ENCODE data around the gene MEMO1.
"Not testable (repeated sequence)": the region's sequence is repeated elsewhere in the genome, so short reads cannot be mapped to it uniquely, and the experiment has no call there.

MEMO1 gene

DNA sequence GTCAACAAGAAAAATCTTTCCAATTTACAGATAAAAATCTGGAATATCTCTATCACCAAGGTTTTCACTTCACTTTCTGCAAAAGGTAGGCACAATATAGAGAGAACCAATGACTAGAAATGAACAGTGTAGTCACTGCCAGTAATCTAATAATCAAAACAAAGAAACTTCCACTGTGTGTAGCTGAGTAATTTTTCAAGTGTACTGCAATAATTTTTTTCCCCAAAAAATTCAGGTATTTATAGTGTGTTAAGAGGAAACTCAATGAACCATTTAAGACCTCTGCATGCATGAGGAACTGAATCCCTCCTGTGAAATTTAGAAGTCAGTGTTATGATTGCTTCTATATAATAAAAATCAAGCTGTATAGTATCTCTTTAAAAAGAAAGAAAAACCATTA, 121.8 kb downstream of the MEMO1 start:
- Histone ChIP-seq H3K9me3 (ENCODE audit: control insufficient read depth, insufficient read depth, low read length) (no peaks in the 10 kb centered on the region), H3K9ac (ENCODE audit: low read depth, low read length) (no peak overlapping the region), H3K36me3 (ENCODE audit: insufficient read depth, low read length) (no peaks in the 10 kb centered on the region), H3K4me1 (ENCODE audit: insufficient read depth, low read length) (peaks cover 29% of the 10 kb centered on the region)

DNA sequence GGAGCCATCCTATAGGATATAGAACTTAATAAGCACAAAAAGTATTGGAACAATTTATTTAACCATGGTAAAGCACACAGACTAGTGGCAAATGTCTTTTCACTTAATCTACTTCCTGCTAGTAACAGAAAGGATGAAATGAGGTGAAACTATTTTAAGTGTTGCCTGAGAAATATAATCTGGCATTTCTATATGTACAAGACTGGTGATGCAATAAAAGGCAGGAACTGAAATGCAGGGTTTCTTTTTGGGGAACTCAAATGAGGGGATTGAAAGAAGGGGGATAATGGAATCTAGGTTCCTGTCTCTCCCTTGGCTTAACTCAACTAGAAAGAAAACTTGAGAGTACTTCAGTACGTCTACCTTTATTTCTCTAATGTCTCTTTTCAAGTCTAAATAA, 122.3 kb downstream of the MEMO1 start:
- no peaks in the 10 kb centered on the region for H3K36me3 ChIP-seq (ENCODE audit: insufficient read depth, low read length)
- peaks cover 24% of the 10 kb centered on the region for H3K4me1 ChIP-seq (ENCODE audit: insufficient read depth, low read length)
- no peaks in the 10 kb centered on the region for H3K9me3 ChIP-seq (ENCODE audit: control insufficient read depth, insufficient read depth, low read length)
- no peak overlapping the region for H3K9ac ChIP-seq (ENCODE audit: low read depth, low read length)

DNA sequence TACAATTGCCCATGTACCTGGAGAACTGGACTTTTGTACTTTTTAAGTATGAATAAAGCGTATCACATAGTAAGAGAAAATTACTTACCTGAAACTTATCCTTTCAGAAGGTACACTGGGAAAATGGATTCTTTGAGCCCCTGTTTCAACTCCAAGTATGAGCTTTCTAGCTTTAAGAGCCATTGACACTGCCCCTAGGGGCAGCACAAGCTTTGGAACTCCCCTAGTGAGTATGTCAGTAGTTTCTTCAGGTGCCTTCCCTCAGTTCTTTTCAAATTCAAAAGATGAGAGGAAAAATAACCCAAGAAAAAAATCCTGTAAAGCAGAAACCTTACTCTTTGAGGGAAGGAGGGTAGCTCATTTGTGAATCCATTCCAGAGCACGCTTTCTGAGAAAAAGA, 124.1 kb downstream of the MEMO1 start:
- H3K36me3 ChIP-seq (ENCODE audit: insufficient read depth, low read length): no peaks in the 10 kb centered on the region
- no peaks in the 10 kb centered on the region for H3K9me3 ChIP-seq (ENCODE audit: control insufficient read depth, insufficient read depth, low read length)
- no peak overlapping the region for H3K9ac ChIP-seq (ENCODE audit: low read depth, low read length)
- peaks cover 13% of the 10 kb centered on the region; the same call in 1 of the 2 replicates for H3K4me1 ChIP-seq (ENCODE audit: insufficient read depth, low read length)

DNA sequence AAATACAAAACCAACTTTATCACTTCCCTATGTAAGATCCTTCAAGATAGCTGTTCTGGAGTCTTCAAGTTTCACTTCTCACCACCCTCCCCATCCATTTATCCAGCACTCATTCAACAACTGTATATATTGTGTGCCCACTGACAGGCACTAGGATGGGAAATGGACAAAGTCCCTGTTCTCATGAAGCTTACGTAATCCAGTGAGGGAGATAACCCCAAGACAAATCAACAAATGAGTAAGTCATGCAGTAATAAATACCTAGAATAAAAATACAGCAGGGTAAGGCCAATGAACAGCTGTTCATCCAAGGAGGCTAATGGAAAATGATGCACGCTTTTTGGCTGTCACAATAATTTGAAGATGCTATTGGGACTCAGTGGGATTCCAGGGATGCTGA, 133.8 kb downstream of the MEMO1 start:
- Histone ChIP-seq H3K4me1 (ENCODE audit: insufficient read depth, low read length) (no peaks in the 10 kb centered on the region), H3K9me3 (ENCODE audit: control insufficient read depth, insufficient read depth, low read length) (no peaks in the 10 kb centered on the region), H3K9ac (ENCODE audit: low read depth, low read length) (no peak overlapping the region), H3K36me3 (ENCODE audit: insufficient read depth, low read length) (no peaks in the 10 kb centered on the region)

DNA sequence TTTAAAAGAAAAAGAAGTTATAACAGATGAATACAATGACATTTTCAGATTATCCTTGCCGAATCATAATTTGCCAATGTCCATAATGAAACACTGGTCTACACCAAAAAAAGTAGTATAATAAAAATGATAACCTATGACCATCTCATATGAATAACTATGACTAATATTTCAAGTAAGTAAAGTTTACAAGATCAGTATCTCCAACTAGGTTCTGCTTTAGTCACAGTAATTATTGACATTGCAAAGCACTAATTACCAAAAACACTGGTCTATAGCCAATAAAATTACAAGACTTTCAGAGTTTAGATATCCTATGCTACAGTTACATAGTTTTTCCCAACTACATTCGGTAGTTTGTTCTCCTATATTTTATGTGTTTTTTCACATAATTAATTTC, 136.7 kb downstream of the MEMO1 start:
- H3K9me3 ChIP-seq (ENCODE audit: control insufficient read depth, insufficient read depth, low read length): no peaks in the 10 kb centered on the region
- no peak overlapping the region for H3K9ac ChIP-seq (ENCODE audit: low read depth, low read length)
- no peaks in the 10 kb centered on the region for H3K36me3 ChIP-seq (ENCODE audit: insufficient read depth, low read length)
- no peaks in the 10 kb centered on the region for H3K4me1 ChIP-seq (ENCODE audit: insufficient read depth, low read length)

DNA sequence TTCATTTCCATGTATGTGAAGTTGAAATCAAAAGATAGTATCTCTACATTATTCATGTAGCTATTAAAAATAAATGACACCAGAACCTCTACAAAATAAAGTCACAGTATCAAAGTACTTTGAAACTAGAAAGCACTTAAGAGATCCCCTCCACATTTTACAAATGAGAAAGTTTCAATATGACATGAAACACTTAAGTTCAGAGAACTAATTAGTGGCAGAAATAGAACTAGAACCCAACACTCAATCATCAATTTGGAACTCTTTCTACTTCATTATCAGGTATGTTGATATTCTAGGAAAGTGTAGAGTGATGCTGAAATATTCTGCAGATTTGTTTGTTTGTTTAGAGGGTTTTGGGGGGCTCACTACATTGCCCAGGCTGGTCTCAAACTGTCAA, 145.6 kb downstream of the MEMO1 start:
- Histone ChIP-seq H3K4me1 (ENCODE audit: insufficient read depth, low read length) (no peaks in the 10 kb centered on the region), H3K9me3 (ENCODE audit: control insufficient read depth, insufficient read depth, low read length) (no peaks in the 10 kb centered on the region), H3K36me3 (ENCODE audit: insufficient read depth, low read length) (no peaks in the 10 kb centered on the region; the same call in 1 of the 2 replicates), H3K9ac (ENCODE audit: low read depth, low read length) (no peak overlapping the region)

DNA sequence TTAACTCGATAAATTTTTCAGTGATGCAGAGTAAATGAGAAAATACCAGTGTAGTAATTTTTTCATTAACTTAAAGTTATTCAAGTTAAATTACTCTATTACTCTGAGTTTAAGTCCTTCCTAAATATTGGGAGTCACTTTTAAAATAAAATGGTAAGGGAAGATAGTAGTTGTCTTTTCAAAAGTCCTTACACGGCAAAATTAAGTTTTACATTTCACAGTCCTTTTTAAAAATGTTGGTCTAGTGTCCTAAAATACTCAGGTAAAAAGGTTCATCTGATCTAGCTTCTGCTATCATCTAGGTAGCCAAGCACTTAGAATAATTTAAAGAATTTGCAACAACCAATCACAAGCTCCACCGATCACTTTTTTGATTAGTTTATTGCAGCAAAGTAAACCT, 146.9 kb downstream of the MEMO1 start:
- no peaks in the 10 kb centered on the region for H3K4me1 ChIP-seq (ENCODE audit: insufficient read depth, low read length)

DNA sequence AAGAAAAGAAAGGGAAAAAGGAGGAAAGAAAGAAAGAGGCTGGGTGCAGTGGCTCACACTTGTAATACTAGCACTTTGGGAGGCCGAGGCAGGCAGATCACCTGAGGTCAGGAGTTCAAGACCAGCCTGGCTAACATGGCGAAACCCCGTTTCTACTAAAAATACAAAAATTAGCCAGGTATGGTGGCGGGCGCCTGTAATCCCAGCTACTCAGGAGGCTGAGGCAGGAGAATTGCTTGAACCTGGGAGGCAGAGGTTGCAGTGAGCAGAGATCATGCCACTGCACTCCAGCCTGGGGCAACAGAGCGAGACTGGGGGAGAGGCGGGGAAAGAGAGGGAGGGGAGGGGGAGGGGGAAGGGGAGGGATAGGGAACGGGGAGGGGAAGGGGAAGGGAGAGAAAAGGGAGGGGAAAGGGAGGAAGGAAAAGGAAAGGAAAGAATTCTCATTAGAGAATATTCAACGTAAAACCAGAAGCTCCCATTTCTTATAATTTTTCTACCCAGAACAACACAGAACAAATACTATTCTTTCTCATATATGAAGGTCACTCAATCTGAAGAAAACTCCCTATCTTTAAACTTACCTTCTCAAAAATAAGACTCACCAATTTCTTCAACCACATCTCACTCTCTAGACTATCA, 147.7 kb downstream of the MEMO1 start:
- H3K9me3 ChIP-seq (ENCODE audit: control insufficient read depth, insufficient read depth, low read length); H3K4me1 ChIP-seq (ENCODE audit: insufficient read depth, low read length); H3K36me3 ChIP-seq (ENCODE audit: insufficient read depth, low read length); H3K9ac ChIP-seq (ENCODE audit: low read depth, low read length): not testable (repeated sequence)

More for the DNA sequence above, 146.9 kb downstream of the MEMO1 start:
- Histone ChIP-seq H3K9ac (ENCODE audit: low read depth, low read length) (no peak overlapping the region), H3K36me3 (ENCODE audit: insufficient read depth, low read length) (no peaks in the 10 kb centered on the region; the same call in 1 of the 2 replicates), H3K9me3 (ENCODE audit: control insufficient read depth, insufficient read depth, low read length) (no peaks in the 10 kb centered on the region)

DNA sequence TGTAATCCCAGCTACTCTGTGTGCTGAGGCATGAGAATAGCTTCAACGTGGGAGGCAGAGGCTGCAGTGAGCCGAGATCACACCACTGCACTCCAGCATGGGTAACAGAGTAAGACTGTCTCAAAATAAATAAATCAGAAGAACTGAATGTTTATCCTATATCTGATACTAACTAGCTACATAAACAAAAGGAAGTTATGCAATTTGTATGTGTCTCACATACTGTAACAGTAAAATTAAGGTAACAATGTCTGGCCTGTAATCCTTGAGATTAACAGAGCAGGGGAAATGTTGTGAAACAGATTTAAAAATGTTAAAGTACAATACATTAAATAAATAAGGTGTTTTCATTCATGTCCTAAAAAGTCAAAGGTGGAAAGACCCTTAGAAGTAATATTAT, 150.8 kb downstream of the MEMO1 start:
- H3K9me3 ChIP-seq (ENCODE audit: control insufficient read depth, insufficient read depth, low read length): no peaks in the 10 kb centered on the region
- no peaks in the 10 kb centered on the region for H3K4me1 ChIP-seq (ENCODE audit: insufficient read depth, low read length)
- no peak overlapping the region for H3K9ac ChIP-seq (ENCODE audit: low read depth, low read length)
- no peaks in the 10 kb centered on the region; the same call in 1 of the 2 replicates for H3K36me3 ChIP-seq (ENCODE audit: insufficient read depth, low read length)

DNA sequence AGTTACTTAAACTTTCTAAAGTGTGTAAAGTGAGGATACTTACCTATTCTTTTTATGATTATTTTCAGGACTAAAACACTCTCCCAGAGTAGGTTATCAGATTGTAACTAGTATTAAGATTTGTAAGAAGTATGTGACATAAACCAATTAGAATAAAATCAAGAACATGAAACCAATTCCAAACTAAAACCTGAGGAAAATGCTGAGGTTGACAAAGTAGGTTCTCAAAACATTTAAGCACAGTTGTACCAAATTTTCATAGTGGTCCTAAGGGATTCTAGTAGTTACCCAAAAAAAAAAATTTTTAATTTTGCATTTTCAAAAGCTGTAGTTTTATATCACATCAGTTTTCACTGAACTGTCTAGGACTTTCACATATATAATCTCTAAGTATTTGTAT, 157.3 kb downstream of the MEMO1 start:
- no peaks in the 10 kb centered on the region for H3K36me3 ChIP-seq (ENCODE audit: insufficient read depth, low read length)
- no peaks in the 10 kb centered on the region for H3K9me3 ChIP-seq (ENCODE audit: control insufficient read depth, insufficient read depth, low read length)
- H3K9ac ChIP-seq (ENCODE audit: low read depth, low read length): no peak overlapping the region
- H3K4me1 ChIP-seq (ENCODE audit: insufficient read depth, low read length): no peaks in the 10 kb centered on the region

DNA sequence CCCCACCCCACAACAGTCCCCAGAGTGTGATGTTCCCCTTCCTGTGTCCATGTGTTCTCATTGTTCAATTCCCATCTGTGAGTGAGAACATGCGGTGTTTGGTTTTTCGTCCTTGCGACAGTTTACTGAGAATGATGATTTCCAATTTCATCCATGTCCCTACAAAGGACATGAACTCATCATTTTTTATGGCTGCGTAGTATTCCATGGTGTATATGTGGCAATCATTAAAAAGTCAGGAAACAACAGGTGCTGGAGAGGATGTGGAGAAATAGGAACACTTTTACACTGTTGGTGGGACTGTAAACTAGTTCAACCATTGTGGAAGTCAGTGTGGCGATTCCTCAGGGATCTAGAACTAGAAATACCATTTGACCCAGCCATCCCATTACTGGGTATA, 168.7 kb downstream of the MEMO1 start:
- not testable (repeated sequence) for H3K9ac ChIP-seq (ENCODE audit: low read depth, low read length); H3K36me3 ChIP-seq (ENCODE audit: insufficient read depth, low read length); H3K9me3 ChIP-seq (ENCODE audit: control insufficient read depth, insufficient read depth, low read length); H3K4me1 ChIP-seq (ENCODE audit: insufficient read depth, low read length)

DNA sequence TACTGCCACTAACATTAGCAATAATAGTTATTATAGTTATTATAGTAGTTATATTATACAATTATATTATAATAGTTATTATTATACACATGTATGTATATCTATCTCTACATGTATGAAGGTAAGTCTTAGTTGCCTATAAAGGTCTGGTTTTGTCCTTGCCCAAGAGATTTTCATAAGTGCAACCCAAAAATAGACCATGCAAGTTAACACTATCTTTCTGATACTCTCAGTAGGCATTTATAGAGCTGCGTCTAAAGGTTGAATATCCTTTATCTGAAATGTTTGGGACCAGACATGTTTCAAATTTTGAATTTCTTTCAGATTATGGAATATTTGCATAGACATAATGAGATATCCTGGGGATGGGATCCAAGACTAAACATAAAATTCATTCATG, 175.4 kb downstream of the MEMO1 start:
- Histone ChIP-seq H3K4me1 (ENCODE audit: insufficient read depth, low read length) (no peaks in the 10 kb centered on the region), H3K9me3 (ENCODE audit: control insufficient read depth, insufficient read depth, low read length) (no peaks in the 10 kb centered on the region), H3K9ac (ENCODE audit: low read depth, low read length) (no peak overlapping the region), H3K36me3 (ENCODE audit: insufficient read depth, low read length) (no peaks in the 10 kb centered on the region)

DNA sequence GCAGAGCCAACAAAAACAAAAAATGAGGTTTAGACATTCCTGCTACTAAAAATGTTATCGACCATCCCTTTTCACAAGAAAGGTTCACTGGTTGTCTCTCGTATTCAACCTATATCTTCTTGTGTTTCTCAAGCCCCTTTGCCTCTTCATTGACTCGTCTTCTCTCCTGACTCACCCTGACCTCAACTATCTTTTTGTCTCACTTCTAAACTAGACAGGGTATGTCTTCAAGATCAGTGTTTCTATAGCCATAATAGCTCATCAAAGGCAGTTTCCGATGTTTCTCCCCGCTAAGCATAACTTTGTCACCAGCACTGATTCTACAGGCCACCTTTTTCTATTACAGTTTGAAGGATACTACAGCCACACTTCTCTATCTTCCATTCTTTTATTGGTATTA, 178.4 kb downstream of the MEMO1 start:
- Histone ChIP-seq H3K4me1 (ENCODE audit: insufficient read depth, low read length) (no peaks in the 10 kb centered on the region), H3K36me3 (ENCODE audit: insufficient read depth, low read length) (no peaks in the 10 kb centered on the region), H3K9ac (ENCODE audit: low read depth, low read length) (no peak overlapping the region), H3K9me3 (ENCODE audit: control insufficient read depth, insufficient read depth, low read length) (peaks cover 5% of the 10 kb centered on the region; the same call in 1 of the 2 replicates)

DNA sequence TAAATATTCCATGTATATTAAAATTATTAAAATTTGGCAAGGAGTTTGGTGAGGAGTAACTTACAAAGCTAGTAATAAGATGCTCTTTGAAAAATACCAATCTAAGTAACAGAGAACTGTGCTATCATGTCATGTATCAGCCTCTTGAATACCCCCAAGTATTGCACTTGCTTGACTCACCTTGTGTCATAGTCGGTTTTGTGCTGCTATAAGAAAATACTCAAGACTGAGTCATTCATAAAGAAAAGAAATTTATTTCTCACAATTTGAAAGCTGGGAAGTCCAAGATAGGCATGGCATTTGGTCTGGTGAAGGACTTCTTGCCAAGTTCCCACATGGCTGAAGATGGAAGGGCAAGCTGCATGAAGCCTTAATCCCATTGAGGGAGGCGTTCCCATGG, 179.2 kb downstream of the MEMO1 start:
- Histone ChIP-seq H3K36me3 (ENCODE audit: insufficient read depth, low read length) (no peaks in the 10 kb centered on the region), H3K9me3 (ENCODE audit: control insufficient read depth, insufficient read depth, low read length) (peaks cover 5% of the 10 kb centered on the region; the same call in 1 of the 2 replicates), H3K4me1 (ENCODE audit: insufficient read depth, low read length) (no peaks in the 10 kb centered on the region), H3K9ac (ENCODE audit: low read depth, low read length) (no peak overlapping the region)

DNA sequence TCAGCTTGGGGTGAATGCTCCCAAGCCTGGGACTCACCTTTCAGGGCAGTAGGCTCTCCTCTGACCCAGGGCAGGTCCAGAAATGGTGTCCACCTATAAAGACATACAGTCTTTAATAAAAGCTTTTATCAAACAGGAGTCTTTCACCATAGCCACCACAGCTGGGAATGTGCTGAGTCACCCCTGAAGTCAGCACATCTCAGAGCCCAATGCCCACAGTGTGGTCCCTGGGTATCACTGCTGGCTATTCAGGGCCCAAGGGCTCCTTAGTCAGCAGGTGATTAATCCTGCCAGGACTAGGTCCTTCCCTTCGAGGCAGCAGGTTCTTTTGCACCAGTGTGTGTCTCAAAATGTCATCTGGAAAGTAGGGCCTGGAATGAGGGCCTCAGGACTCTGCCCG, 181.9 kb downstream of the MEMO1 start:
- no peaks in the 10 kb centered on the region for H3K4me1 ChIP-seq (ENCODE audit: insufficient read depth, low read length)
- H3K9ac ChIP-seq (ENCODE audit: low read depth, low read length): no peak overlapping the region
- H3K36me3 ChIP-seq (ENCODE audit: insufficient read depth, low read length): no peaks in the 10 kb centered on the region
- peaks cover 5% of the 10 kb centered on the region; the same call in 1 of the 2 replicates for H3K9me3 ChIP-seq (ENCODE audit: control insufficient read depth, insufficient read depth, low read length)

DNA sequence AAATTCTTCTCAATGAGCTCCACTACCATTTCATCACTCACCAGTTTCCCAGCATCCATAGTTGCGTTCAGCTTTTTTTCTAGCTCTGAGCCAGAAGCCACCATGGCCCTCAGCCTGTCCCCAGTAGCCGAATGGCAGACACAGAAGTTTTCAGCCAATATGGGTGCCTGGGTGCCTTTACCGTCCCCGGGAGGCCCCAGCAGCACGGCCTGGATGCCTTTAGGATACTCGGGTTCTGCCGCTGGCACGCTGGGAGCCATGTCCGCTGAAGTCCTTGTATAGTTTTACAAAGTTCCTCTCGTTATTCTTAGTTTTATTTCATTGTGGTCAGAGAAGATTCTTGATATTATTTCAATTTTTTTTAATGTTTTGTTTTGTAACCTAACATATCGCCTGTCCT, 187.2 kb downstream of the MEMO1 start:
- Histone ChIP-seq H3K36me3 (ENCODE audit: insufficient read depth, low read length) (no peaks in the 10 kb centered on the region), H3K4me1 (ENCODE audit: insufficient read depth, low read length) (no peaks in the 10 kb centered on the region), H3K9ac (ENCODE audit: low read depth, low read length) (no peak overlapping the region), H3K9me3 (ENCODE audit: control insufficient read depth, insufficient read depth, low read length) (peaks cover 4% of the 10 kb centered on the region; the same call in 1 of the 2 replicates)
